ENCODE results near the gene MTRR.
A peak's percentile ranks its signal among the peaks of the same experiment; 100 is the strongest.

MTRR gene

GRCh38 chr5:7827610-7828009 lies 41.3 kb upstream of the MTRR start:
- H3K4me2 ChIP-seq (ENCODE audit: low read length), result no peak overlapping the region
- H3K27me3 ChIP-seq (ENCODE audit: control insufficient read depth, insufficient read depth, low read length), result no peaks in the 10 kb centered on the region
- peaks cover 2% of the 10 kb centered on the region for H3K4me1 ChIP-seq
- H3K4me3 ChIP-seq (ENCODE audit: low read depth, low read length), result no peak overlapping the region
- H3K9me3 ChIP-seq (ENCODE audit: control insufficient read depth, low read length), result no peaks in the 10 kb centered on the region
- no peaks in the 10 kb centered on the region for H3K79me2 ChIP-seq
- H3K36me3 ChIP-seq (ENCODE audit: control insufficient read depth, insufficient read depth, low read length), result no peaks in the 10 kb centered on the region
- no peak overlapping the region for H3K27ac ChIP-seq
- H3K9ac ChIP-seq, result no peak overlapping the region
- TF ChIP-seq, protein P1, sequence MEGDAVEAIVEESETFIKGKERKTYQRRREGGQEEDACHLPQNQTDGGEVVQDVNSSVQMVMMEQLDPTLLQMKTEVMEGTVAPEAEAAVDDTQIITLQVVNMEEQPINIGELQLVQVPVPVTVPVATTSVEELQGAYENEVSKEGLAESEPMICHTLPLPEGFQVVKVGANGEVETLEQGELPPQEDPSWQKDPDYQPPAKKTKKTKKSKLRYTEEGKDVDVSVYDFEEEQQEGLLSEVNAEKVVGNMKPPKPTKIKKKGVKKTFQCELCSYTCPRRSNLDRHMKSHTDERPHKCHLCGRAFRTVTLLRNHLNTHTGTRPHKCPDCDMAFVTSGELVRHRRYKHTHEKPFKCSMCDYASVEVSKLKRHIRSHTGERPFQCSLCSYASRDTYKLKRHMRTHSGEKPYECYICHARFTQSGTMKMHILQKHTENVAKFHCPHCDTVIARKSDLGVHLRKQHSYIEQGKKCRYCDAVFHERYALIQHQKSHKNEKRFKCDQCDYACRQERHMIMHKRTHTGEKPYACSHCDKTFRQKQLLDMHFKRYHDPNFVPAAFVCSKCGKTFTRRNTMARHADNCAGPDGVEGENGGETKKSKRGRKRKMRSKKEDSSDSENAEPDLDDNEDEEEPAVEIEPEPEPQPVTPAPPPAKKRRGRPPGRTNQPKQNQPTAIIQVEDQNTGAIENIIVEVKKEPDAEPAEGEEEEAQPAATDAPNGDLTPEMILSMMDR (IDR thresholded peaks at IDR 0.05), result peak; percentile 25
- no peak overlapping the region for H2AFZ ChIP-seq

DNA sequence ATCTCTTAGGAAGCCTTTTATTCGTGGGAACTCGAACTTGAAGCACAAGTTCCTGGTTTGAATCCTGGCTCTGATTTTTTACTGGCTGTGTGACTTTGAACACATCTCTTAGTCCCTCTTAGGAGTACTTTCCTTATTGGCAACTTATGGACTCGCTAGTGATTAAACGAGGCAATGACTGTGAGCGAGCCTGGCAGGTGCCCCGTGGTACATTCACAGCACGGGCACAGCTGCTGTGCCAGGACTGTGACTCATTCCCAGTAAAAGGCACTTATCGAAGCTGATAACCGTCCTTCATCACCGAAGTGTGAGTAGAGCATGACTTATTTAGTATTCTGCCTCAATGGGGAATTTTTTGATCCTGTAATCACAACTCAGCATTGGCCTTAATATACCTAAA lies 40.7 kb upstream of the MTRR start:
- Histone ChIP-seq H3K4me2 (ENCODE audit: low read length) (no peak overlapping the region), H3K79me2 (no peaks in the 10 kb centered on the region), H3K9ac (no peak overlapping the region), H2AFZ (no peak overlapping the region), H3K36me3 (ENCODE audit: control insufficient read depth, insufficient read depth, low read length) (no peaks in the 10 kb centered on the region), H3K9me3 (ENCODE audit: control insufficient read depth, low read length) (no peaks in the 10 kb centered on the region), H3K4me3 (ENCODE audit: low read depth, low read length) (no peak overlapping the region), H3K27ac (no peak overlapping the region), H3K27me3 (ENCODE audit: control insufficient read depth, insufficient read depth, low read length) (no peaks in the 10 kb centered on the region), H3K4me1 (no peaks in the 10 kb centered on the region)
- TF ChIP-seq, protein P1 (IDR thresholded peaks at IDR 0.05), result no peak

DNA sequence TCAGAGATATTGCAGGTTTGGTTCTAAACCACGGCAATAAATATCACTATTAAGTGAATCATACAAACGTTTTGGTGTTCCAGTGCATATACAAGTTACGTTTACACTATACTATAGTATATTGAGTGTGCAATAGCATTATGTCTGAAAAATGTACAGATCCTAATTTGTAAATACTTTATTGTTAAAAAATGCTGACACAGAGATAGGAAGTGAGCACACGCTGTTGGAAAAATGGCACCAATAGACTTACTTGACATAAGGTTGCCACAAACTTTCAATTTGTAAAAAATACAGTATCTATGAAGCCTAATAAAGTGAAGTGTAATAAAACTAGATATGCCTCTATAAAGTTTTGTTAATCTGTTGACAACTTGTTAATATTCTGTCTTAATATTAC lies 34.0 kb upstream of the MTRR start:
- Histone ChIP-seq H3K4me1 (peaks cover 7% of the 10 kb centered on the region), H3K9me3 (ENCODE audit: control insufficient read depth, low read length) (no peaks in the 10 kb centered on the region), H2AFZ (no peak overlapping the region)

DNA sequence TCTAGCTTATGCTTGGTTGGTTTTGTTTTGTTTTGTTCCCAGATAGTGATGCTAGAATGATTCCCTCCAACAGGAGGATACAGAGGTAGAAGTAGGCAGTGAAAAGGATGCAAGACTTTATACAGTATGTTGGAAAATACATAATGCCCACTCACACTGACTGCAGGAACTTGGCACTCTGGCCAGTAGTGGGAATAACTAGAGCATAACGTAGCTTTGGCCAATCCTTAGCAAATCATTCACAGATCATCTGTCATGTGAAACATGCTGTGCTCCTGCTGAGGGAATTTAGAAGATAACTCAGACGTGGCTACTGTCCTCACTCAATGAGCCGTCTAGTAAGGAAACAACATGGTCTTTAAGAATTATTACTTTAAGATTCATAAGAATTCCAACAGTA lies 31.5 kb upstream of the MTRR start:
- Histone ChIP-seq H3K4me2 (ENCODE audit: low read length) (peak overlapping the region; percentile 52), H3K79me2 (no peaks in the 10 kb centered on the region), H3K4me3 (ENCODE audit: low read depth, low read length) (peak overlapping the region; percentile 17), H3K27ac (peak overlapping the region; percentile 70), H3K36me3 (ENCODE audit: control insufficient read depth, insufficient read depth, low read length) (no peaks in the 10 kb centered on the region), H3K4me1 (peaks cover 11% of the 10 kb centered on the region), H3K27me3 (ENCODE audit: control insufficient read depth, insufficient read depth, low read length) (no peaks in the 10 kb centered on the region), H3K9me3 (ENCODE audit: control insufficient read depth, low read length) (no peaks in the 10 kb centered on the region), H3K9ac (no peak overlapping the region), H2AFZ (peak overlapping the region; percentile 54)
- TF ChIP-seq, protein P1 (IDR thresholded peaks at IDR 0.05), result no peak

More for the DNA sequence above, 34.0 kb upstream of the MTRR start:
- H3K79me2 ChIP-seq, result no peaks in the 10 kb centered on the region
- no peaks in the 10 kb centered on the region for H3K27me3 ChIP-seq (ENCODE audit: control insufficient read depth, insufficient read depth, low read length)
- H3K27ac ChIP-seq, result no peak overlapping the region
- H3K4me2 ChIP-seq (ENCODE audit: low read length), result no peak overlapping the region
- H3K36me3 ChIP-seq (ENCODE audit: control insufficient read depth, insufficient read depth, low read length), result no peaks in the 10 kb centered on the region
- no peak overlapping the region for H3K9ac ChIP-seq
- TF ChIP-seq, protein P1 (IDR thresholded peaks at IDR 0.05), result no peak
- H3K4me3 ChIP-seq (ENCODE audit: low read depth, low read length), result no peak overlapping the region

DNA sequence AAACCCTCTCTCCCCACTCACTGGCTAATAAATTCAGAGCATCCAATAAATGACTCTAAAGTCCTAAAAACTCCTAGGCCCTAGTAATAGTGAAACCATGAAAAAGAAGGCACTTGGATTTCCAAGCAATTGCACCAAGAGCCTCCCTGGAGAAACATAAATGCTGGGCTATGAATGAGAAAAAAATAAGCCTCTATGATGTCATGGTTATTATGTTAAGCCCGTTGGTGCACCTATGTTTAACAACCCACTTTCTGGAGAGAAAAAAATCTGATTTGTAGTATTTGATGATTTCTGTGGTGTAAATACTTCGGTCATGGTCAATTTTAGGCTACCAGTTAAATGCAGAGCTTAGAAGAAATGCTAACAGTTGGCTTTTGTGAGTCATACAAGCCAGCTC lies 26.4 kb upstream of the MTRR start:
- Histone ChIP-seq H3K79me2 (no peaks in the 10 kb centered on the region), H3K9me3 (ENCODE audit: control insufficient read depth, low read length) (no peaks in the 10 kb centered on the region), H3K4me3 (ENCODE audit: low read depth, low read length) (no peak overlapping the region), H3K4me1 (peaks cover 11% of the 10 kb centered on the region), H3K27me3 (ENCODE audit: control insufficient read depth, insufficient read depth, low read length) (no peaks in the 10 kb centered on the region), H3K4me2 (ENCODE audit: low read length) (no peak overlapping the region), H3K27ac (no peak overlapping the region), H2AFZ (no peak overlapping the region), H3K9ac (no peak overlapping the region), H3K36me3 (ENCODE audit: control insufficient read depth, insufficient read depth, low read length) (no peaks in the 10 kb centered on the region)
- TF ChIP-seq, protein P1 (IDR thresholded peaks at IDR 0.05), result no peak
